ENCODE data around the gene BMP10.

BMP10 gene, protein sequence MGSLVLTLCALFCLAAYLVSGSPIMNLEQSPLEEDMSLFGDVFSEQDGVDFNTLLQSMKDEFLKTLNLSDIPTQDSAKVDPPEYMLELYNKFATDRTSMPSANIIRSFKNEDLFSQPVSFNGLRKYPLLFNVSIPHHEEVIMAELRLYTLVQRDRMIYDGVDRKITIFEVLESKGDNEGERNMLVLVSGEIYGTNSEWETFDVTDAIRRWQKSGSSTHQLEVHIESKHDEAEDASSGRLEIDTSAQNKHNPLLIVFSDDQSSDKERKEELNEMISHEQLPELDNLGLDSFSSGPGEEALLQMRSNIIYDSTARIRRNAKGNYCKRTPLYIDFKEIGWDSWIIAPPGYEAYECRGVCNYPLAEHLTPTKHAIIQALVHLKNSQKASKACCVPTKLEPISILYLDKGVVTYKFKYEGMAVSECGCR

DNA sequence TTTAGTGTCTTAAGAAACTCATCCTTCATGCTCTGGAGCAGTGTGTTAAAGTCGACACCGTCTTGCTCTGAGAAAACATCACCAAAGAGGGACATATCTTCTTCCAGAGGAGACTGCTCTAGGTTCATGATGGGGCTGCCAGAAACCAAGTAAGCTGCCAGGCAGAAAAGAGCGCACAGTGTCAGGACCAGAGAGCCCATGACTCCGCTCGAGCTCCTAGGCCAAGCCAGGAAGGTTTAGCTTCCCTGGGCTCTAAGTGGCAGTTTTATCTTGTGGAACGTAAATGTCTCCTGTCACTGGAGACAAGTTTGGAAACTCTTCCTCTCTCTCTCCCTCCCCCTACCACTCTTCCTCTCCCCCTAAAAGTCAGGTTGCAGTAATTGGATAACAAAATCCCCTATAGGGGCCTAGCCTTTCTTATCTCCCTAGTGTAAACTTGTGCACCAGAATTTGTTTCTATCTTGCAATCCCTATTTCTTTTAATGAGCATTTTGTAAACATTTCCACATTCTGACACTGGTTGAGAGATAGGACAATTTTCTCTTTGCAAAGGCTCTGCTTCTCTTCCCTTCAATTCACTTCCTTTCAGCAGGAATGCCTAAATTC is at the start of gene BMP10:
Gene BMP10, minus strand, starts transcription at position 239 of the 606 bp plus-strand sequence. Its CDS starts 39 bp downstream, at position 200.
- DNase-seq (ENCODE audit: low read depth) = no peak

DNA sequence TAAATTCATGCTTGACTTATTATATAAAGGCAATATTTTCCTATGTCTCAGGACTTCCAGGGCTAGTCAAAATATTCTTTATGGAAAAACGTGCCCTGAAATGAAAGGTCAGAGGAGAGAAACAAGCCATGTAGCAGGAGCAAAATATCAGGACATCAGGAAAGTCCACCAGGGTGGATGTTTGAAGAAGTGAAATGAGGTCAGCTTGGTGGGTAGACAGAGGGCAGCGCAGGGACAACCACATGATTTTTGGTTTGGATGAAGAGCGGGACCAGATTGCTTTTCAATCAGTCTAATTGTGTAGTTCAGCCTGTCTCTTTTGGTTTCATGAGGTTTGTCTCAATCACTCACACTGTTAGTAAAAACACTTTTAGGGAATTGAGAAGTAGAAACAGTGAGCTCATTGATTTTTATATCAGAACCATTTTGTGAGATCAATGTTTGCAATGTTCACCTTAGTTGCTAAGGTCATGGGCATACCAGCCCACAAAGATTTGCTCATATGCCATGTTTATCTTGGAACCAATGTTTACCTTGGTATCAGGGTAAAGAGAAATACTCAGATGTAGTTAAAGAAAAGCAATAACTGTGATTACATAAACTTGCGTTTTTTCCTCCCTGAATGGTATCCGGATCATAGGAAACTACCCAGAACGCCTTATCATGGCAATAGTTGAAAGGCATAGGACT is 49.4 kb upstream of the BMP10 start:
- no peak for DNase-seq (ENCODE audit: low read depth)

DNA sequence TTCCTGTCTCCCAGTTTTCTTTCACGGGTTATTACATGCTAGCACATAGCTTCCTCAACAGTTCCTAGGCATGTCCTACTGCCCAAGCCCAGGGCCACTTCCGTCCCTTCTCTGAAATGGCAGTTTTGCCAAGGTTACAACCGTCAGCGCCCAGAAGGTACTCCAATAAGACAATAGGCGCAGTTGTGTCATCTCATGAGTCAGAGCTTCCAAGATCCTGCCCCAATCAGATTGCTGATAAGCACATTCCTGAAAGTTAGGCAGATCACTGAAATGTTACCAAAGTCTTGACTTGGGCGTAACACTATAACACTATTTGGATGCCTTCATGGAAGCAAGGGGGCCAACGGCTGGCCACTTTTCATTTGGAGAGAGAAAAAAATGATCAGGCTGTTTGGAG is 47.3 kb upstream of the BMP10 start:
- DNase-seq (ENCODE audit: low read depth) = no peak

DNA sequence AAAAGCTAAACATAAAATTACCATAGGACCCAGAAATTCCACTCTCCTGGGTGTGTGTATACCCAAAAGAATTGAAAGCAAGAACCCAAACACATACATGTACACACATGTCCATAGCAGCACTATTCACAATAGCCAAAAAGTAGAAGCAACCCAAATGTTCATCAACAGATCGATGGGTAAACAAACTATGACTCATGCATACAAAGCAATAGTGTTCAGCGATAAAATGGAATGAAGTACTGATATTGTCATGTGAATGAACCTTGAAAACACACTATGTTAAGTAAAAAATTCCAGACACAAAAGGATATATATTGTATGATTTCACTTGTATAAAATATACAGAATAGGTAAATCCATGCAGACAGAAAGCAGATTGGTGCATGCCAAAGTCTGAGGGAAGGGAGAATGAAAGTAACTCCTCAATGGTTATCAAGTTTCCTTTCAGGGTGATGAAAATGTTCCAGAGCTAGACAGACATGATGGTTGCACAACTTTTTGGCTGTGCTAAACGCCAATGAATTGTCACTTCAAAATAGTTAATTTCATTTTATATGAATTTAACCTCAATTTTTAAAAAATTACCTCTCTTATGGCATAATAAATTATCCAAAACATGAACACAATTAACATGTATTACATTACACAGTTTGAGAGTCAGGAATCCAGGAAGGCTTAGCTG is 46.0 kb upstream of the BMP10 start:
- DNase-seq (ENCODE audit: low read depth) = no peak

DNA sequence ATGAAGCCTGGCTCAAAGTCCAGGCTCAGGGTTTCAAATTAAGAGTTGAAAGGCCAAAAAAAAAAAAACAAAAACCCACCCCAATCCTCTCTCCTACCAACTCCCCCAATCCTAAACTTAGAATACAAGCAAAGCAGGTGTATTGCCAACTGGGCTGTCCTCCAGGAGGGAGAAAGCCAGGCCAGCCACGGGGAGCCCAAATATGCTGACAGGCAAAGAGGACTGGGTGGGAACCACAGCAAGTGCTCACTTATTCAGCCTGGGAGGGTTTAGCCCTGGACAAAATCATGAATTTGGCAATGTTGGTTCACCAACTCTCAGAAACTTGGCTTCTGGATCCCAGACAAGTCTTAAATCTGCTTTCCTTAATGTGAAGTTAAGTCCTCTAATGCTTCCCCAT is 45.0 kb upstream of the BMP10 start:
- no peak for DNase-seq (ENCODE audit: low read depth)

DNA sequence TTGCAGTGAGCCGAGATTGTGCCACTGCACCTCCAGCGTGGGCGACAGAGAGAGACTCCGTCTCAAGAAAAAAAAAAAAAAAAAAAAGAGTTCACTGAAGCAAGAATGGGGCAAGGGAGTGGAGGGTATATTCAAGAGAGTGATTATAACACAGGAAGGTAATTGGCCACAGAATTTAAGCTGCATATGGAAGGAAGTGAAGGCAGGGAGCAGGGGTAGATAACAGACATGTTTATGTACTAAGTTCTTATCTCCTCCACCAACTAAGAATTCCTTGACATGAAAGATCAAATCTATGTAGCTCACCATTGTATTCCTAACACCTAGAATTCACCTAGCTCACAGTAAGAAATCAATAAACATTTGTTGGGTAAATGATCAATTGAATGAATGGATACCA is 44.2 kb upstream of the BMP10 start:
- DNase-seq (ENCODE audit: low read depth) = no peak

DNA sequence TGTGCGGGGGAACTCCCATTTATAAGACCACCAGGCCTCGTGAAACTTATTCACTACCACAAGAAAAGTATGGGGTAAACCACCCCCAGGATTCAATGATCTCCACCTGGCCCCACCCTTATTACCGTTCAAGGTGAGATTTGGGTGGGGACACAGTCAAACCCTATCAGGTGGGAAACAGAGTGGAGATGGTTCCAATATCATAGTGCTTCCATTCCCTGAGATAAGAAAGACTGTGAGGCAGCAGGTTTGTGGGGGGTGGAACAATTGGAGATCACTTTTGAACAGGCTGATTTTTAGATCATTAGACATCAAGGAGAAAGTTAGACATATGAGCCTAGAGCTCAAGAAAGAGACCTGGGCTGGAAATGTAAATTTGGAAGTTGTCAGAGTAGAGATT is 42.2 kb upstream of the BMP10 start:
- DNase-seq (ENCODE audit: low read depth) = no peak

DNA sequence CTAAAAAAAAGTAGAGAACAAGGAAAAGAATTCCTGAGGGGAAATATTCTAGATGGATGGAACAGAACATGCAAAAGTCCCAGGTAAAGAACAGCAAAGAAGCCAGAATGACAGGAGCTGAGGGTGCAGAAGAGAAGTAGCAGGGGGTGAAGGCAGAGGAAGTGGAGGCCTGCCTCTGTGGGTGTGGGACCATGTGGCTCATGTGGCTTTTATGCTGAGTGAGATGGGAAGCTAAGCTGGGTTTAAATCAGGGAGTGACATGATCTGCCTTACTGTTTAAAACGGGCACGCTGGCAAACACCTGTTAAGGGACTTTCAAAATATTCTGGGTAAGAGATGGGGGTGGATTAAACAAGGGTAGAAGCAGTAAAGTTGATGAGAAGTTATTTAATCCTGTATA is 41.5 kb upstream of the BMP10 start:
- no peak for DNase-seq (ENCODE audit: low read depth)

DNA sequence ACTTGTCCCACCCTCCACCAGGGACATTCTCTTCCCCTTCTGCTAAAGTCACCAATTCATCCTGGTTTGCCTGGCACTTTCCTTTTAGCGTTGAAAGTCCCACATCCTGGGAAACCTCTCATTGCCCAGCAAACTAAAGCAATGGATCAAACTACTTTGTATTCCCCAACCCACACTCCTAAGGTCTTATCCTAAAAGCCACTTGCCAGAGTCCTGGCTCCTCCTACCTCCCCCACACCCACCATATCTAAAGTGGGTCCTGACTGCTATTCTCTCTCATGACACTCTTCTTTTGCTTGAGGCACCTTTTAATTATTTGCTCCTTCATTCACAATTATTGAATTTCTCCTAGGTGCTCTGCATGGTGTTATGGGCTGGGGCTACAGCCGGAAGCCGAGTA is 40.9 kb upstream of the BMP10 start:
- DNase-seq (ENCODE audit: low read depth) = no peak

DNA sequence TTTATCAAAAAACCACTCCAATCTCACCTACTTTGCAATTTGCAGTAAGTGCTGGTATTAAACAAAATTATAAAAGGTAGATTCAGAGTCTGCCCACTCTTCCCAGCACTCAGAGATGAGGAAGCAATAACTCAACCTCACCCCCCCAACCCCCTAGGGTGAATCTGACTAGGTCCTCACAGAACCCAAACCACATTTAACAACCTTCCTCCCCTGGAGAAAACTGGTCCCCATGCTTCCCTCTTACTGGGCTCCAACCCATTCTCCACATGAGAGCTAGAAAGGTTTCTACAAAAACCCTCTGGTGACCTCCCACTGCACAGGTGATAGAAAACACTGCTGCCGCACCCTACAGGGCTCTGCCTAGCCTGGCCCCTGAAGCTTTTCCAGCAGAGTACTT is 40.5 kb upstream of the BMP10 start:
- DNase-seq (ENCODE audit: low read depth) = no peak

DNA sequence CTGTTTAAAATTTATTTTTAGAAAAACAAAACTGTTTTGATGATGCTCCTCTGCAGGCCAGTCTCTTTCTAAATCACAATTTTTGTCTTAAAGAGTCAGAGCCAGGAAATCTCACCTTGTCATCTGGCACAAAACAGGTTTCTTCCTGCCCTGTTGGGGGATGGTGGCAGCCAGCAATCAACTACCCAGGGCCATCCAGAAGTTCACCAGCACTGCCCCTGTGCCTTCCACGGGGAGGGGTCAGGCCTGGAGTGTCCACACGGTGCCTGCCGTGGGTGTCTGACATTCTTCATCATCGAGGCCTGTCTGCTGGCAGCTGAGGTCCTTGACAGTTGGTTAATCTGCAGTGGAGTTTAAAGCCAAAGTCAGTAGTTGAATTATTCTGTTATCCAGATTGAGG is 40.0 kb upstream of the BMP10 start:
- DNase-seq (ENCODE audit: low read depth) = no peak

DNA sequence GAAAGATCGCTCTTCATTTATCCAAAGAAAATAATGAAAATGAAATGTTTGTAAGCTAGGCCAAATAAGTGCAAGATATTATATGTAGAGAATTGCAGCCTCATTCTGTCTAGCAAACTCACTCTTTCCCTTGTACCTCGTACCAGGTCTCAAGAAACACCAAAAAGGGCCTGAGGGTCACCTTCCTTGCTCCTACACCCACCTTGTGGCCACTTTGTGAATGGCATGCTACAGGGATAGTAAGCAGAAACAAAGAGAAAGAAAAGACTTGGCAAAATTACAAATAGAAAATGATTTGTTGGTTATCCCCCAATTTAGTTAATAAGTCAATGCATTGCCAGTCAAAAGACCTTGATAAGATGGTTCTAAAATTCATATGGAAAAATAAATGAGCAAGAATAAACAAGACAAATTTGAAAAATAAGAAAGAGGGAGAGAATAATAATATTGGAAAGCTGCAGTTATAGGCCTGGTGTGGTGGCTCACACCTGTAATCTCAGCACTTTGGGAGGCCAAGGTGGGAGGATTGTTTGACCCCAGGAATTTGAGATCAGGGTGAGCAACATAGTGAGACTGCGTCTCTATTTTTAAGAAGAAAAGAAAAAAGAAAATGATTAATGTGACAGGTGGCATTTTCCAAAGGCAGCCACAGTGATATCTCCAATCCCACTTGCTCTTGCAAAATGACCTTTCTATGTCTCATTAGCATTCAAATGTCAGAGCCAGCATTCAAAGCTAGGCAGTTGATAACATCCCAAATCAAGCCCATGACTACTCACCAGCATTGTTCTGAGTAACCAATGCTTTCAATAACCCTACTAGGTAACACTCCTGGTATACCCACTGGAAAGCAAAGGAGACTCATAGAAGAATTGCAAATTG is 38.8 kb upstream of the BMP10 start:
- DNase-seq (ENCODE audit: low read depth) = peak; percentile 64

DNA sequence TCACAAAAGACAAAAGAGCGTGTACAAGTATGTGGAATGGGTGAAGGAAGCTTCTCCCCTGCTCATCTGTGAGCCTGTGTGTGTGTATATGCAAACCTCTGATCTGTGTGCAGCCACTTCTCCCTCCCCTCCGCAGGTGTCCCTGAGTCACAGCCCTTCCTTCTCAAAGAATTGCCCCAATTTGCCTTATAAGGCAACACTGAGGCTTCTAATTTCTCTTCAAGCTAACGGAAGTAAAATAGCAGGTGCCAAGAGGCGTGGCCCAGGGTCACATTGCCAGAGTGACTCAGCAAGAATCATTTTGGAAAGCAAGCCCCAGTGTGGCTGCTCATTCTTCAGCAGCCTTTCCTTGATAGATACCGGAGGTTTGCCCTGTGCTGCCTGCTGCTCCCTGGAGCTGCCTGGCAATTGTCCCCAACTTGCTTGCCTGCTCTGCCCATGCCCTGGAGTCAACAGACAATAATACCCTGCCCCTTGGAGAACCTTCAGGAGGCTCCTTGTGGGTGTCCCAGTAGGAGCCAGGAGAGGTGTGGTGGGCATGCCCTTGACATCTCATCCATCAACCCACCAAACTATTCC is 37.3 kb upstream of the BMP10 start:
- DNase-seq (ENCODE audit: low read depth) = peak; percentile 74

DNA sequence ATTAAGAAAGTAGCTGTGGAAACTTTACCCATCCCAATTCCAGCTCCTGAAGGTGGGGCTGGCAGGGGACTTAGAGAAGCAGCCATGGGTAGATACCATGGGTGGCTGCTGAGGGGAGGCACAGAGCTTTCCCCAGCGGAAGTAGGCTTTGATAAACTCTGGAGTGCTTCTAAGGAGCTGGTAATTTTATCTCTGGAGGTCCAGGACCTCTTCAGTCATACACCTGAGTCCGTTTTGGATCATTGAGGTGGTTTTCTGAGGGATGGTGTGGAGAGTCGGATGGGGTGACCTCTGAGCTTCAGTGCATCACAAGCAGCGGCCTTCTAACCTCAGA is 36.7 kb upstream of the BMP10 start:
- no peak for DNase-seq (ENCODE audit: low read depth)

DNA sequence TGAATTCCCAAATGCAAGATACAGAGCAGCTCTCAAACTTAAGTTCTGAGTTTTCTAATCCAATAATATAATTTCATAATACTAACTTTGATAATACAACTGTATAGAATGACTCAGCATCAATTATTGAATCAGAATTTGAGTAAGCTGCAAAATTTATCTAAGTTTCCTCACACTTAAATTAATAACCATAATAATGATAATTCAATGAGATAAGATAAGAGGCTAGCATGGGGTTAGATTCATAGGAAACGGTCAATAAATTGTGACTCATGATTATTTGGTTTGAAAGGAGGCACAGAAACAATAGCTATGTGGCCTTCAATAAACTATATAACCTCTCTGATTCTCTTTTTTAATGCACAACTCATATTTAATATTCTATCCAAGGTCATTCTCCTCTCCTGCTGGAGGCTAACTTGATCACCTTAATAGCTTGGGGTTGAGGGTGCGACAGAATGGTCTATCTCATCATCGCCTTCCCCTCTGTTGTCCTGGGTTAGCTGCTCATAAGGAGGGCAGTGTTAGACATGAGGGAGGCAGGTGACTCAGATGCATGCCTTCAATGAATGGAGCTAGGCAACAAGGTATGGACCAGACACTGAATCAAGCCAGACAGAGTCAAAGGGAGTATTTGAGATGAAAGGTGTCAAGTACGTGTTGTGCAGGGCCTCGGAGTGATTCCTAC is 36.2 kb upstream of the BMP10 start:
- no peak for DNase-seq (ENCODE audit: low read depth)

DNA sequence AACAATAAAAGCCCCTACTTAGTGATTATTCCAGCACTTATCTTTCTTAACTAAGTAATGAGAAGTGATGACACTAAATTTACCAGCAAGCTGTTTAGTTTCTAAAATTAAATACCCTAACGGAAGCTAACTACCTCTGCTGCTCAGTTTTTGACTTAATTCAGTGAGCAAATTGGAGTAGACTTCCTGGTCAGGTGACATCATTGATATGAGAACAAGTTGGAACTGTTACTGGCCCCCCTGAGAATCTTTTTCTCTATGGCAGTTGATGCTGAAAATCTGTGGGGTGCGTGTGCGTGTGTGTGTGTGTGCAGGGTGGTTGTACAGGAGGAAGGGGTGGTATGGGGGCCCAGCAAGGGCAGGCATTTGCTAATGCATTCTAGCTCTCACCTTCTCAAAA is 35.5 kb upstream of the BMP10 start:
- DNase-seq (ENCODE audit: low read depth) = no peak

DNA sequence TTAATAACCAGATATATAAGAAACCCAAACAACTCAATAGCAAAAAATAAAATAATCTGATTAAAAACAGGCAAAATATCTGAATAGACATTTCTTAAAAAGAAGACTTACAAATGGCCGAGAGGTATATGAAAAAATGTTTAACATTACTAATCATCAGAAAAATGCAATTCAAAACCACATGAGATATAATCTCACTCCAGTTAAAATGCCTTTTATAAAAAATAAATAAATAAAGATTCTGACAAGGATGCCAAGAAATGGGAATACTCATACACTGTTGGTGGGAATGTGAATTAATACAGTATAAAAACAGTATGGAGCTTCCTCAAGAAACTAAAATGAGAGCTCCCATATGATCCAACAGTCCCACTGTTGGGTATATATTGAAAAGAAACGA is 33.9 kb upstream of the BMP10 start:
- no peak for DNase-seq (ENCODE audit: low read depth)

DNA sequence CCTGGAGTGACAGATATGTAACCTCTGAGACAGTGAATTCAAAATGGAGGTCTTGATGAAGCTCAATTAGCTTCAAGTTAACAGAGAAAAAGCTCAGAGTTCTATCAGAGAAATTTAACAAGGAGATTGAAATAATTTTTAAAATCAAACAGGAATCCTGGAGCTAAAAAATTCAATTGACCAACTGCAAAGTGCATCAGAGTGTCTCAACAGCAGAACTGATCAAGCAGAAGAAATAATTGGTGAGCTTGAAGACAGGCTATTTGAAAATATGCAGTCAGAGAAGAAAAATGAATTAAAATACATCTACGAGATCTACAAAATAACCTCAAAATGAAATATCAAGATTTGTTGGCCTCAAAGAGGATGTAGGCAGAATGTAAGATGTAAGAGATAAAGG is 30.4 kb upstream of the BMP10 start:
- no peak for DNase-seq (ENCODE audit: low read depth)

DNA sequence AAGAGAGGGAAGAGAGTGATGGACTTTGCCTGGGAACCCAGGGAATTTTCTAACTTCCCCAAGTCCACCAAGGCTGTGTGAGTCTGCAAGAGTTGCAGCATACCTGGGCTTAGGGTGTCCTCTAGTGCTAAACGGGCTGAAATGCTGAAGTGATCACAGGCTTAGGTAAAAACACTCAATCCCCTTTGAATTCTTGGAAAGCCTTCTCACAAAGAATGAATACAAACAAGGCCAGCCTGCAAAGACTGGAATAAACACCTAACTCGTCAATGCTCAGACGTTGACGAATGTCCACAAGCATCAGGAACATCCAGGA is 30.0 kb upstream of the BMP10 start:
- DNase-seq (ENCODE audit: low read depth) = no peak

DNA sequence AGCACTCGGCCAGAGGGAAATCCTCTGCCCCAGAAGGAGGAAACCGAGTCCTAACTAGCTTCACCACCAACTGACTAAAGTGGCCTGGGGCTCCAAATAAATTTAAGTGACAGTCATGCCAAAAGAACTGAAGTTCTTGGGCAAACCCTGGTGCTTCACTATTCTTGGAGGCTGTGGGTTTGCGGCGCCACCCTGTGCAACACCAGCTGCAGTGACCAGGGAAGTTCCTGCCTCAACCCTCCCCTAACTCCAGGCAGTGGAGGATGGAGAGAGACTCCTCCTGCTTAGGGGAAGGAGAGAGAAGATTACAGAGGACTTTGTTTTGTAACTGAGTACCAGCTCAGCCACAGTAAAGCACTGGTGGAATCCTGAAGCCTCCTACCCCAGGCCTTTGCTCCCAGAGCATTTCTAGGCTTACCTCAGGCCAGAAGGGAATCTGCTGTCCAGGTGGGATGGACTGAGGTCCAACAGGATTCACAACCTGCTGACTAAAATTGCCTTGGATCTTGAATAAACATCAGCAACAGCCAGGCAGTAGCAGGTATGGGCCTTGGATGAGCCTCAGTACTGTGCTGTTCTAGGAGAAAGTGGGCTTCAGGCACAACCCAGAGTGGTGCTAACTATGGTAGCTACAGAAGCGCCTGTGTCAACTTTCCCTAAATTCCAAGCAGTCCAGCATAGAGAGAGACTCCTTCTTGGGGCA is 29.4 kb upstream of the BMP10 start:
- no peak for DNase-seq (ENCODE audit: low read depth)
